Panc1 (cell line): Measurements from ENCODE around the gene IL17REL. TPM values are rescaled to one million over a fixed set of nuclear protein-coding genes. Genes with fewer than 3 reads are reported as not detected.

Experiments
- ATAC-seq: fragments of 200-7000 bp; cut with Tn5 transposase; 2 replicates; pipeline ENCODE4 v1.9.1; 2020; ENCODE audit warnings: mild to moderate bottlenecking, moderate library complexity
- BruUV-seq: library from RNA; stranded (reverse); fragments of 400-500 nt; replicated peaks from 2 replicates; lab custom pipeline; 2021; lab: Mats Ljungman, UMichigan
- CTCF ChIA-PET: fragments of 300-600 bp; sonication (Branson Sonifier 250); formaldehyde crosslinking; loops from one replicate; lab custom pipeline; 2022; ENCODE audit warnings: antibody characterized with exemption; lab: Charles Lee
- POLR2A ChIA-PET: fragments of 300-600 bp; sonication (Branson Sonifier 250); formaldehyde crosslinking; loops from one replicate; lab custom pipeline; 2022; ENCODE audit warnings: antibody characterized with exemption; lab: Charles Lee
- DNase-seq: peaks from one replicate; pipeline ENCODE4 v3.0.0-alpha.2; 2010; ENCODE audit warnings: low read depth, low spot score
- H3K27ac ChIP-seq: 2 replicates; pipeline ENCODE4 v1.5.1; 2011; ENCODE audit warnings: mild to moderate bottlenecking, low read length, inconsistent platforms
- H3K27me3 ChIP-seq: fragments of 200-500 bp; sonication (Bioruptor generic); 2 replicates; pipeline ENCODE4 v1.6.0; 2014; ENCODE audit warnings: low read length, inconsistent platforms; ENCODE audit not compliant: control insufficient read depth, insufficient read depth
- H3K36me3 ChIP-seq: fragments of 200-500 bp; sonication (Bioruptor generic); 2 replicates; pipeline ENCODE4 v1.5.1; 2014; ENCODE audit warnings: inconsistent platforms, mild to moderate bottlenecking, low read length, moderate library complexity; ENCODE audit not compliant: control insufficient read depth, insufficient read depth
- H3K4me1 ChIP-seq: 2 replicates; pipeline ENCODE4 v1.5.1; 2011; ENCODE audit warnings: inconsistent platforms, mild to moderate bottlenecking, low read length, moderate library complexity; ENCODE audit not compliant: control insufficient read depth, insufficient read depth
- H3K4me3 ChIP-seq, 2 experiments: 2 replicates each; pipeline ENCODE4 v1.5.1; 2011 to 2012; ENCODE audit warnings: low read depth in 2 of 2, low read length in 2 of 2, mild to moderate bottlenecking in 2 of 2, inconsistent platforms in 1 of 2, moderate library complexity in 1 of 2
- H3K9me3 ChIP-seq: fragments of 200-500 bp; sonication (Bioruptor generic); 2 replicates; pipeline ENCODE4 v1.5.1; 2014; ENCODE audit warnings: low read depth, mild to moderate bottlenecking, inconsistent platforms, low read length, moderate library complexity; ENCODE audit not compliant: control insufficient read depth, insufficient read depth
- POLR2AphosphoS5 ChIP-seq: IDR thresholded peaks from 2 replicates; pipeline ENCODE4 v1.6.1; 2012; ENCODE audit warnings: mild to moderate bottlenecking, low read depth, low read length, moderate library complexity
- SIN3A ChIP-seq: IDR thresholded peaks from 2 replicates; pipeline ENCODE4 v1.6.1; 2012; ENCODE audit warnings: low read depth, mild to moderate bottlenecking, low read length, moderate library complexity, borderline replicate concordance; ENCODE audit not compliant: insufficient read depth
- TCF7L2 ChIP-seq: IDR thresholded peaks from 2 replicates; pipeline ENCODE4 v1.6.1; 2011; ENCODE audit warnings: mild to moderate bottlenecking, low read depth, low read length, inconsistent platforms
- in situ Hi-C: cut with HindIII; loops from 2 replicates; pipeline ENCODE4 v1.10.0; 2016; ENCODE audit warnings: low sequenced_read_pairs, low pct_unique_long_range_greater_than_20kb
- intact Hi-C: fragments of 100-400 bp; cut with micrococcal nuclease; formaldehyde crosslinking; loops from one replicate; pipeline ENCODE4 v1.10.0; 2022; ENCODE audit not compliant: unreplicated experiment
- total RNA-seq: library from RNA; stranded (reverse); gene quantifications from one replicate; pipeline ENCODE4 v1.2.1, GENCODE V29; 2021; ENCODE audit not compliant: unreplicated experiment
- TF ChIP-seq, protein P1 (sequence below): fragments of 450-650 bp; IDR thresholded peaks from 2 replicates; pipeline ENCODE4 v1.5.1; 2017; ENCODE audit warnings: mild to moderate bottlenecking
- TF ChIP-seq, protein P2 (sequence below), 2 experiments: IDR thresholded peaks; 2 replicates each; pipeline ENCODE4 v1.6.1; 2011 to 2012; ENCODE audit warnings: low read depth in 2 of 2, control low read depth in 1 of 2, low read length in 1 of 2, mild to moderate bottlenecking in 1 of 2, moderate library complexity in 1 of 2; ENCODE audit not compliant: insufficient read depth in 1 of 2

IL17REL gene
- total RNA-seq, 1 experiment from 2014 or later = 0.82 TPM

DNA sequence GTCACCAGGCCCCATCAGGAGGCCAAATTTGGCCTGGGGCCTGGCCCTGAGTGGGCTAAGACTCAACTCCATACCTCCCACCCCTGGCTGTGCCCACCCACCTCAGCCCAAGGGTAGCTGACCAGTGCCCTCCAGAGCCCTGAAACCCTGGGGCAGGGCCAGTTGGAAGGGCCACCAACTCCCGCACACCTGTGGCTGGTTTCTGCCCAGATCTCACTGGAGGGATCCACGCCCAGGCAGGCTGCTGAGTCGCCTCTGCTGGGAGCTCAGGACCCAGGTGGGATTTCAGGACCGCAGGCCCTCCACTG is 60.9 kb downstream of the IL17REL start:
- Histone ChIP-seq H3K4me1 (peaks cover 66% of the 10 kb centered on the region), H3K4me3 (no peak overlapping the region), H3K9me3 (no peaks in the 10 kb centered on the region), H3K27me3 (no peaks in the 10 kb centered on the region), H3K36me3 (no peaks in the 10 kb centered on the region), H3K27ac (peak overlapping the region; percentile 76)
- in situ Hi-C loops = no loop called here
- intact Hi-C loops = no loop called here
- POLR2A ChIA-PET = interaction anchor here (0.5 to 1.0 kb wide), 3 partner anchors 11 to 34 kb away, joined by 3 read pairs; partner anchors contain the start of gene ALG12
- ATAC-seq (no peak; the same call in 1 of the 2 replicates), DNase-seq (no peak)
- no TSS peak for BruUV-seq
- CTCF ChIA-PET = no interaction called here
- no peak for TF ChIP-seq TCF7L2
- TF ChIP-seq SIN3A = no peak

DNA sequence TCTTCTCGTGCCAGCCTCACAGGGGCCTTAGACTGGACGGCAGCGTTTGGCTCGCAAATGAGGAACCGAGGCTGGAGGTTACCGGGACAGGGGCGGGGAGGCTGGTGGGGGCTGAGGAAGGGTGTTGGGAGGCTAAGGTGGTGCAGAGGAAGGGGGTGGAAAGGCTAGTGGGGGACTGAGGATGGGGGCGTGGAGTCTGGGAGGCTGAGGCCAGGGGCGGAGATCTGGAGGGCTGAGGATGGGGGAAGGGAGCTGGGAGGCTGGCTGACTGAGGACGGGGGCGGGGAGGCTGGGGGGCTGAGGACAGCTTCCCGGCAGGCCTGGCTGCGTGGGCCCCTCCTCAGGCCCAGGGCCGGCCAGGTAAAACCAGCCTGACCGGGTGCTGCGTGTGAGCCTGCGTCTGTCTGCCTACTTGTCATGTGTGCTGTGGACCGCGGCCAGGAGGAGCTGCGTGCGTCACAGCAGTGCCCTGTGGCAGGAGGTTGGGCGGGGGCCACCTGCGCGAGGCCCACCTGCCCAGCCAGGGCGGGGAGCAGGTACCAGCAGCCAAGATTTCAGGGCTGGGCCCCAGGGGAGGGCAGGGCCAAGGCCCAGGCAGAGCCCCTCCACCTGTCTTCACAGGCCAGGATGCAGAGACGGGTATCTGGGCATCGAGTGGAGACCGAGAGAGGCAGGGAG is 61.4 kb downstream of the IL17REL start:
- in situ Hi-C loops = no loop called here
- H3K4me3 ChIP-seq = no peak overlapping the region
- TF ChIP-seq POLR2AphosphoS5 (no peak), TCF7L2 (no peak), SIN3A (no peak)
- TF ChIP-seq, protein P1, sequence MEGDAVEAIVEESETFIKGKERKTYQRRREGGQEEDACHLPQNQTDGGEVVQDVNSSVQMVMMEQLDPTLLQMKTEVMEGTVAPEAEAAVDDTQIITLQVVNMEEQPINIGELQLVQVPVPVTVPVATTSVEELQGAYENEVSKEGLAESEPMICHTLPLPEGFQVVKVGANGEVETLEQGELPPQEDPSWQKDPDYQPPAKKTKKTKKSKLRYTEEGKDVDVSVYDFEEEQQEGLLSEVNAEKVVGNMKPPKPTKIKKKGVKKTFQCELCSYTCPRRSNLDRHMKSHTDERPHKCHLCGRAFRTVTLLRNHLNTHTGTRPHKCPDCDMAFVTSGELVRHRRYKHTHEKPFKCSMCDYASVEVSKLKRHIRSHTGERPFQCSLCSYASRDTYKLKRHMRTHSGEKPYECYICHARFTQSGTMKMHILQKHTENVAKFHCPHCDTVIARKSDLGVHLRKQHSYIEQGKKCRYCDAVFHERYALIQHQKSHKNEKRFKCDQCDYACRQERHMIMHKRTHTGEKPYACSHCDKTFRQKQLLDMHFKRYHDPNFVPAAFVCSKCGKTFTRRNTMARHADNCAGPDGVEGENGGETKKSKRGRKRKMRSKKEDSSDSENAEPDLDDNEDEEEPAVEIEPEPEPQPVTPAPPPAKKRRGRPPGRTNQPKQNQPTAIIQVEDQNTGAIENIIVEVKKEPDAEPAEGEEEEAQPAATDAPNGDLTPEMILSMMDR = no peak
- TF ChIP-seq, protein P2, sequence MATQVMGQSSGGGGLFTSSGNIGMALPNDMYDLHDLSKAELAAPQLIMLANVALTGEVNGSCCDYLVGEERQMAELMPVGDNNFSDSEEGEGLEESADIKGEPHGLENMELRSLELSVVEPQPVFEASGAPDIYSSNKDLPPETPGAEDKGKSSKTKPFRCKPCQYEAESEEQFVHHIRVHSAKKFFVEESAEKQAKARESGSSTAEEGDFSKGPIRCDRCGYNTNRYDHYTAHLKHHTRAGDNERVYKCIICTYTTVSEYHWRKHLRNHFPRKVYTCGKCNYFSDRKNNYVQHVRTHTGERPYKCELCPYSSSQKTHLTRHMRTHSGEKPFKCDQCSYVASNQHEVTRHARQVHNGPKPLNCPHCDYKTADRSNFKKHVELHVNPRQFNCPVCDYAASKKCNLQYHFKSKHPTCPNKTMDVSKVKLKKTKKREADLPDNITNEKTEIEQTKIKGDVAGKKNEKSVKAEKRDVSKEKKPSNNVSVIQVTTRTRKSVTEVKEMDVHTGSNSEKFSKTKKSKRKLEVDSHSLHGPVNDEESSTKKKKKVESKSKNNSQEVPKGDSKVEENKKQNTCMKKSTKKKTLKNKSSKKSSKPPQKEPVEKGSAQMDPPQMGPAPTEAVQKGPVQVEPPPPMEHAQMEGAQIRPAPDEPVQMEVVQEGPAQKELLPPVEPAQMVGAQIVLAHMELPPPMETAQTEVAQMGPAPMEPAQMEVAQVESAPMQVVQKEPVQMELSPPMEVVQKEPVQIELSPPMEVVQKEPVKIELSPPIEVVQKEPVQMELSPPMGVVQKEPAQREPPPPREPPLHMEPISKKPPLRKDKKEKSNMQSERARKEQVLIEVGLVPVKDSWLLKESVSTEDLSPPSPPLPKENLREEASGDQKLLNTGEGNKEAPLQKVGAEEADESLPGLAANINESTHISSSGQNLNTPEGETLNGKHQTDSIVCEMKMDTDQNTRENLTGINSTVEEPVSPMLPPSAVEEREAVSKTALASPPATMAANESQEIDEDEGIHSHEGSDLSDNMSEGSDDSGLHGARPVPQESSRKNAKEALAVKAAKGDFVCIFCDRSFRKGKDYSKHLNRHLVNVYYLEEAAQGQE (IDR thresholded peaks at IDR 0.05; ENCODE audit: insufficient read depth in 1 of 2, low read depth in 2 of 2, low read length in 1 of 2) = no peak
- DNase-seq (no peak), ATAC-seq (no peak)
- ChIA-PET POLR2A (interaction anchor here (0.5 to 0.6 kb wide), 2 partner anchors 15 to 33 kb away, joined by 3 read pairs; partner anchors contain the start of gene ALG12), CTCF (no interaction called here)
- no peaks in the 10 kb centered on the region for H3K27me3 ChIP-seq
- H3K36me3 ChIP-seq = no peaks in the 10 kb centered on the region
- BruUV-seq = no TSS peak
- peaks cover 69% of the 10 kb centered on the region for H3K4me1 ChIP-seq
- H3K9me3 ChIP-seq = no peaks in the 10 kb centered on the region
- H3K27ac ChIP-seq = peak overlapping the region; percentile 76
- intact Hi-C loops = no loop called here

DNA sequence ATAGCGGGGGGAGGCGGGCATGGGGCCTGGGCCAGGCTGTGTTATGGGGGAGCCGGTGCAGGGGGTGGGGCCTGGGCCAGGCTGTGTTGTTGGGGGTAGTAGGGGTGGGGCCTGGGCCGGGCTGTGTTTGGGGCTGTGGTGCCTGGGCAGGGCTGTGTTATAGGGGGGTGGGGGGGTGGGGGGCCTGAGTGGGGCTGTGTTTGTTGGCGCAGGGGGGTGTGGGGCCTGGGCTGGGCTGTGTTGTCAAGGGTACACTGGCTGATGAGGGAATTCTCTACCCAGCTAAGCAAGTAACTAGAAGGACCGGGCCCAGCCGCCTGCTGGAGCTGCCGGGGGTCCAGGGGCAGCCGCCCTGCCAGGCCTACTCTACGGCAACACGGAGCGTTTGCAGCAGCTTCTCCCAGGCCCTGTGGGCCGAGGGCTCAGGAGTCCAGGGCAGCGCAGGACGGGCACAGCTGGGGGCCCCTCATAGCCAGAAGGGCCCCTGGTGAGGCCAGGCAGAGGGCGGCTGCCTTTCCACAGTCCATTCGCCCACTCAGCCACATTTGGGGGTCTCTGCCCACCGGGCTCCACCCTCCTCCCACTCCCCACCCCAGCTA is 62.1 kb downstream of the IL17REL start:
- Histone ChIP-seq H3K4me1 (peaks cover 72% of the 10 kb centered on the region), H3K36me3 (no peaks in the 10 kb centered on the region), H3K4me3 (no peak overlapping the region), H3K27me3 (no peaks in the 10 kb centered on the region), H3K27ac (peak overlapping the region; percentile 61; the same call in 1 of the 2 replicates), H3K9me3 (no peaks in the 10 kb centered on the region)
- ATAC-seq = no peak
- CTCF ChIA-PET = no interaction called here
- BruUV-seq = no TSS peak
- in situ Hi-C loops = no loop called here
- POLR2A ChIA-PET = no interaction called here
- TF ChIP-seq, protein P1 = no peak
- TF ChIP-seq SIN3A (no peak), POLR2AphosphoS5 (no peak), TCF7L2 (no peak)
- TF ChIP-seq, protein P2 (IDR thresholded peaks at IDR 0.05; ENCODE audit: insufficient read depth in 1 of 2, low read depth in 2 of 2, low read length in 1 of 2) = no peak
- intact Hi-C loops = no loop called here
- no peak for DNase-seq
